ENCODE results near the gene FRRS1L.

FRRS1L gene

GRCh38 chr9:109118808-109119438 is 48.1 kb downstream of the FRRS1L start:
- TF ChIP-seq TEAD4 (IDR thresholded peaks at IDR 0.05) (peak; percentile 46; the same call in 1 of the 2 replicates), CEBPB (IDR thresholded peaks at IDR 0.05) (no peak), ZBTB7A (IDR thresholded peaks at IDR 0.05; ENCODE audit: low read depth) (peak; percentile 21; the same call in 1 of the 2 replicates)

- TF ChIP-seq REST (IDR thresholded peaks at IDR 0.05; ENCODE audit: low read depth) (no peak), CREB1 (IDR thresholded peaks at IDR 0.05; ENCODE audit: low read depth) (no peak), USF1 (IDR thresholded peaks at IDR 0.05) (no peak), TEAD4 (IDR thresholded peaks at IDR 0.05) (no peak), TCF12 (IDR thresholded peaks at IDR 0.05; ENCODE audit: low read depth) (no peak), ZBTB7A (IDR thresholded peaks at IDR 0.05; ENCODE audit: low read depth) (no peak), FOXM1 (IDR thresholded peaks at IDR 0.05; ENCODE audit: borderline replicate concordance, low read depth) (no peak), CEBPB (IDR thresholded peaks at IDR 0.05) (no peak), YY1 (IDR thresholded peaks at IDR 0.05; ENCODE audit: low read depth) (no peak), RAD21 (IDR thresholded peaks at IDR 0.05; ENCODE audit: low read depth) (no peak)
Measured at GRCh38 chr9:109117856-109118807, 48.9 kb downstream of the FRRS1L start.

- TF ChIP-seq CREB1 (IDR thresholded peaks at IDR 0.05; ENCODE audit: low read depth), result no peak
- no peak for TF ChIP-seq TEAD4 (IDR thresholded peaks at IDR 0.05)
- no peak for TF ChIP-seq FOXM1 (IDR thresholded peaks at IDR 0.05; ENCODE audit: borderline replicate concordance, low read depth)
- TF ChIP-seq YY1 (IDR thresholded peaks at IDR 0.05; ENCODE audit: low read depth), result no peak
- TF ChIP-seq RAD21 (IDR thresholded peaks at IDR 0.05; ENCODE audit: low read depth), result no peak
Measured at GRCh38 chr9:109115931-109116526, 51.0 kb downstream of the FRRS1L start.

GRCh38 chr9:109114670-109115069 is 52.4 kb downstream of the FRRS1L start:
- TF ChIP-seq FOXM1 (IDR thresholded peaks at IDR 0.05; ENCODE audit: borderline replicate concordance, low read depth) (no peak), EGR1 (IDR thresholded peaks at IDR 0.05) (no peak), CEBPB (IDR thresholded peaks at IDR 0.05) (no peak), NFIC (IDR thresholded peaks at IDR 0.05) (no peak), CREB1 (IDR thresholded peaks at IDR 0.05; ENCODE audit: low read depth) (no peak), EP300 (IDR thresholded peaks at IDR 0.05; ENCODE audit: borderline replicate concordance) (no peak), TAF1 (IDR thresholded peaks at IDR 0.05; ENCODE audit: low read depth) (no peak), MAX (IDR thresholded peaks at IDR 0.05) (no peak), TEAD4 (IDR thresholded peaks at IDR 0.05) (no peak), USF1 (IDR thresholded peaks at IDR 0.05) (no peak), TCF12 (IDR thresholded peaks at IDR 0.05; ENCODE audit: low read depth) (no peak)

- TF ChIP-seq YY1 (IDR thresholded peaks at IDR 0.05; ENCODE audit: low read depth) (no peak), FOXM1 (IDR thresholded peaks at IDR 0.05; ENCODE audit: borderline replicate concordance, low read depth) (no peak), TEAD4 (IDR thresholded peaks at IDR 0.05) (no peak), RAD21 (IDR thresholded peaks at IDR 0.05; ENCODE audit: low read depth) (no peak), REST (IDR thresholded peaks at IDR 0.05; ENCODE audit: low read depth) (no peak), TAF1 (IDR thresholded peaks at IDR 0.05; ENCODE audit: low read depth) (no peak), TCF12 (IDR thresholded peaks at IDR 0.05; ENCODE audit: low read depth) (no peak), EGR1 (IDR thresholded peaks at IDR 0.05) (no peak)
Measured at GRCh38 chr9:109113892-109114609, 53.0 kb downstream of the FRRS1L start.

All from Ishikawa (cell line).